Thyroid gland (tissue), 4 donors: ENCODE results near the gene SHANK2. TPM values are rescaled to one million over a fixed set of nuclear protein-coding genes. Genes with fewer than 3 reads are reported as not detected.
A peak's percentile ranks its signal among the peaks of the same experiment; 100 is the strongest.

Experiments used
- DNase-seq, 2 donors: peaks; one replicate each; pipeline ENCODE4 v3.0.0-alpha.2; 2019
- H3K27ac ChIP-seq, 3 donors: fragments of 200-600 bp; sonication (generic); 1 replicate in 2 of 3; 2 replicates in 1 of 3; pipeline ENCODE4 v1.5.1; 2016 to 2019; ENCODE audit warnings: mild to moderate bottlenecking in 1 of 3, moderate library complexity in 1 of 3
- H3K27me3 ChIP-seq: fragments of 200-600 bp; sonication (generic); one replicate; pipeline ENCODE4 v1.5.1; 2019
- H3K36me3 ChIP-seq, 2 donors: fragments of 200-600 bp; sonication (generic); one replicate each; pipeline ENCODE4 v1.5.1; 2016 to 2019
- H3K4me1 ChIP-seq, 2 donors: fragments of 200-600 bp; sonication (generic); one replicate each; pipeline ENCODE4 v1.5.1; 2017 to 2019
- H3K4me3 ChIP-seq, 3 donors: fragments of 200-600 bp; sonication (generic); replicated peaks in 1 of 3; 1 replicate in 2 of 3; 2 replicates in 1 of 3; pipeline ENCODE4 v1.5.1; 2016; ENCODE audit warnings: mild to moderate bottlenecking in 1 of 3
- H3K9me3 ChIP-seq: fragments of 200-600 bp; sonication (generic); one replicate; pipeline ENCODE4 v1.5.1; 2017
- CTCF ChIP-seq, 6 experiments: fragments of 200-600 bp in 3 of 6; fragments of 450-650 bp in 3 of 6; sonication (generic) in 3 of 6; IDR thresholded peaks; one replicate each; pipeline ENCODE4 v1.5.1; 2016 to 2019; ENCODE audit warnings: antibody characterized with exemption in 6 of 6, mild to moderate bottlenecking in 2 of 6, inconsistent platforms in 1 of 6, moderate library complexity in 1 of 6
- POLR2A ChIP-seq, 2 donors: fragments of 450-650 bp; IDR thresholded peaks; one replicate each; pipeline ENCODE4 v1.6.1; 2017; ENCODE audit warnings: antibody characterized with exemption in 2 of 2, mild to moderate bottlenecking in 2 of 2, moderate library complexity in 1 of 2
- WGBS, 2 donors: methylation state at CpG; one replicate each; pipeline ENCODE4 v1.1.5; 2017; 5-methylcytosine and 5-hydroxymethylcytosine counted together
- intact Hi-C: fragments of 100-400 bp; cut with DNase I; formaldehyde crosslinking; loops from one replicate; pipeline ENCODE4 v1.15.1; 2023
- total RNA-seq, 4 donors: library from RNA; depleted of rRNA; stranded (reverse); fragments of >200 nt; gene quantifications; one replicate each; pipeline ENCODE4 v1.2.3, GENCODE V29; 2016

The SHANK2 gene
- total RNA-seq, 4 donors from 2014 or later: 55.6 to 126 (median 90.8) TPM

- no peaks in the 10 kb centered on the region for H3K9me3 ChIP-seq
- TF ChIP-seq POLR2A (IDR thresholded peaks at IDR 0.05): peak in 1 of 2 donors; percentile 10
- no peak for TF ChIP-seq CTCF (IDR thresholded peaks at IDR 0.05)
- DNase-seq: peak; percentile 30 to 32
- peak overlapping the region; percentile 33 to 56 (median 34) for H3K27ac ChIP-seq
- intact Hi-C loops: no loop called here
- H3K4me1 ChIP-seq: peaks cover 53 to 66% of the 10 kb centered on the region in 2 donors
- no peaks in the 10 kb centered on the region for H3K27me3 ChIP-seq
- no peaks in the 10 kb centered on the region for H3K36me3 ChIP-seq
- 56 to 77% methylated on average over 4 to 5 of the region's 6 CpGs for WGBS, 2 donors
- no peak overlapping the region for H3K4me3 ChIP-seq
Measured at GRCh38 chr11:71249301-71249700, 3.1 kb downstream of the SHANK2 start.

GRCh38 chr11:71248656-71249055 is 3.7 kb downstream of the SHANK2 start:
- WGBS, 2 donors: 35 to 54% methylated on average over 9 of the region's 9 CpGs
- TF ChIP-seq POLR2A (IDR thresholded peaks at IDR 0.05): no peak
- peak in 3 of 6 experiments; percentile 9 to 34 (median 18) for TF ChIP-seq CTCF (IDR thresholded peaks at IDR 0.05)
- peak; percentile 66 to 78 for DNase-seq
- Histone ChIP-seq H3K9me3 (no peaks in the 10 kb centered on the region), H3K4me3 (no peak overlapping the region), H3K27ac (peak overlapping the region; percentile 34 to 56 (median 51)), H3K36me3 (no peaks in the 10 kb centered on the region), H3K27me3 (no peaks in the 10 kb centered on the region), H3K4me1 (peaks cover 46 to 60% of the 10 kb centered on the region in 2 donors)
- intact Hi-C loops: no loop called here

- no peaks in the 10 kb centered on the region for H3K27me3 ChIP-seq
Measured at GRCh38 chr11:71248251-71248570, 4.2 kb downstream of the SHANK2 start.

GRCh38 chr11:71247551-71248250 is 4.7 kb downstream of the SHANK2 start:
- Histone ChIP-seq H3K4me3 (no peak overlapping the region), H3K27ac (peak overlapping the region in 2 of 3 donors; percentile 41 to 51), H3K9me3 (no peaks in the 10 kb centered on the region), H3K27me3 (no peaks in the 10 kb centered on the region), H3K36me3 (no peaks in the 10 kb centered on the region), H3K4me1 (peaks cover 46 to 60% of the 10 kb centered on the region in 2 donors)
- DNase-seq: peak; percentile 73 to 88
- WGBS, 2 donors: 48 to 69% methylated on average over 12 to 16 of the region's 16 CpGs
- intact Hi-C loops: no loop called here
- TF ChIP-seq POLR2A (IDR thresholded peaks at IDR 0.05): no peak
- TF ChIP-seq CTCF (IDR thresholded peaks at IDR 0.05): no peak

More at GRCh38 chr11:71248251-71248570, 4.2 kb downstream of the SHANK2 start:
- Histone ChIP-seq H3K4me1 (peaks cover 46 to 60% of the 10 kb centered on the region in 2 donors), H3K4me3 (no peak overlapping the region), H3K36me3 (no peaks in the 10 kb centered on the region), H3K9me3 (no peaks in the 10 kb centered on the region), H3K27ac (peak overlapping the region in 2 of 3 donors; percentile 11 to 51)
- 89 to 92% methylated on average over 13 of the region's 13 CpGs for WGBS, 2 donors
- intact Hi-C loops: no loop called here
- peak; percentile 13 to 34 for DNase-seq
- TF ChIP-seq CTCF (IDR thresholded peaks at IDR 0.05): no peak
- TF ChIP-seq POLR2A (IDR thresholded peaks at IDR 0.05): no peak

- Histone ChIP-seq H3K9me3 (no peaks in the 10 kb centered on the region), H3K4me3 (no peak overlapping the region), H3K27ac (no peak overlapping the region), H3K27me3 (no peaks in the 10 kb centered on the region), H3K36me3 (no peaks in the 10 kb centered on the region), H3K4me1 (peaks cover 46 to 60% of the 10 kb centered on the region in 2 donors)
- TF ChIP-seq CTCF (IDR thresholded peaks at IDR 0.05) (no peak), POLR2A (IDR thresholded peaks at IDR 0.05) (no peak)
- DNase-seq: no peak
- WGBS, 2 donors: 46 to 56% methylated on average over 3 of the region's 3 CpGs
- intact Hi-C loops: no loop called here
Measured at GRCh38 chr11:71246559-71246958, 5.8 kb downstream of the SHANK2 start.
